ENCODE measurements around the gene SYTL2.

GRCh38 chr11:85779956-85780640 is 30.8 kb downstream of the SYTL2 start:
- no peak for TF ChIP-seq EZH2 (IDR thresholded peaks at IDR 0.05; ENCODE audit: low read length, missing control alignments)
- TF ChIP-seq, protein P1, sequence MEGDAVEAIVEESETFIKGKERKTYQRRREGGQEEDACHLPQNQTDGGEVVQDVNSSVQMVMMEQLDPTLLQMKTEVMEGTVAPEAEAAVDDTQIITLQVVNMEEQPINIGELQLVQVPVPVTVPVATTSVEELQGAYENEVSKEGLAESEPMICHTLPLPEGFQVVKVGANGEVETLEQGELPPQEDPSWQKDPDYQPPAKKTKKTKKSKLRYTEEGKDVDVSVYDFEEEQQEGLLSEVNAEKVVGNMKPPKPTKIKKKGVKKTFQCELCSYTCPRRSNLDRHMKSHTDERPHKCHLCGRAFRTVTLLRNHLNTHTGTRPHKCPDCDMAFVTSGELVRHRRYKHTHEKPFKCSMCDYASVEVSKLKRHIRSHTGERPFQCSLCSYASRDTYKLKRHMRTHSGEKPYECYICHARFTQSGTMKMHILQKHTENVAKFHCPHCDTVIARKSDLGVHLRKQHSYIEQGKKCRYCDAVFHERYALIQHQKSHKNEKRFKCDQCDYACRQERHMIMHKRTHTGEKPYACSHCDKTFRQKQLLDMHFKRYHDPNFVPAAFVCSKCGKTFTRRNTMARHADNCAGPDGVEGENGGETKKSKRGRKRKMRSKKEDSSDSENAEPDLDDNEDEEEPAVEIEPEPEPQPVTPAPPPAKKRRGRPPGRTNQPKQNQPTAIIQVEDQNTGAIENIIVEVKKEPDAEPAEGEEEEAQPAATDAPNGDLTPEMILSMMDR (conservative IDR thresholded peaks at IDR 0.05 in 1 of 2, IDR thresholded peaks at IDR 0.05 in 1 of 2; ENCODE audit: low read depth in 1 of 2, low read length in 2 of 2) = no peak
